Mesothelial cell of epicardium (in vitro differentiated cells): Measurements from ENCODE around the gene ADGRL3. TPM values are rescaled to one million over a fixed set of nuclear protein-coding genes. Genes with fewer than 3 reads are reported as not detected.

Source experiments
- DNase-seq, 2 experiments: peaks; one replicate each; pipeline ENCODE4 v3.0.0; 2021; ENCODE audit warnings: low spot score in 2 of 2; ENCODE audit not compliant: unreplicated experiment in 2 of 2
- H3K27ac Mint-ChIP-seq: 2 replicates; pipeline ENCODE4 v1.8.0; 2021; ENCODE audit warnings: mixed read lengths
- H3K27me3 Mint-ChIP-seq: 2 replicates; pipeline ENCODE4 v1.8.0; 2021; ENCODE audit warnings: low read depth, mixed read lengths
- H3K36me3 Mint-ChIP-seq: 2 replicates; pipeline ENCODE4 v1.8.0; 2021; ENCODE audit warnings: mixed read lengths
- H3K4me1 Mint-ChIP-seq: 2 replicates; pipeline ENCODE4 v1.8.0; 2021; ENCODE audit warnings: mixed read lengths
- H3K4me3 Mint-ChIP-seq: 2 replicates; pipeline ENCODE4 v1.8.0; 2021; ENCODE audit warnings: mild to moderate bottlenecking, moderate library complexity, mixed read lengths
- H3K9me3 Mint-ChIP-seq: 2 replicates; pipeline ENCODE4 v1.8.0; 2021; ENCODE audit warnings: mixed read lengths
- CTCF ChIP-seq: fragments of 200-600 bp; sonication (generic); IDR thresholded peaks from one replicate; pipeline ENCODE4 v1.5.0; 2021; ENCODE audit warnings: antibody characterized with exemption; ENCODE audit not compliant: unreplicated experiment
- total RNA-seq: library from RNA; stranded (reverse); gene quantifications from 3 replicates; pipeline ENCODE4 v1.2.1, GENCODE V29; 2021

The ADGRL3 gene
- total RNA-seq, 1 donor from 2014 or later, result 68.3 TPM

GRCh38 chr4:62075089-62075488, 875.0 kb downstream of the ADGRL3 start:
- peaks cover 4% of the 10 kb centered on the region for H3K9me3 Mint-ChIP-seq
- no peak overlapping the region for H3K27ac Mint-ChIP-seq
- no peaks in the 10 kb centered on the region for H3K27me3 Mint-ChIP-seq
- H3K4me3 Mint-ChIP-seq, result no peak overlapping the region
- H3K36me3 Mint-ChIP-seq, result peaks cover 12% of the 10 kb centered on the region
- no peak for DNase-seq
- TF ChIP-seq CTCF, result no peak
- H3K4me1 Mint-ChIP-seq, result peaks cover 6% of the 10 kb centered on the region

GRCh38 chr4:62075521-62075920, 875.4 kb downstream of the ADGRL3 start:
- H3K4me1 Mint-ChIP-seq, result peaks cover 6% of the 10 kb centered on the region
- peaks cover under 1% of the 10 kb centered on the region for H3K9me3 Mint-ChIP-seq
- H3K27ac Mint-ChIP-seq, result no peak overlapping the region
- TF ChIP-seq CTCF, result no peak
- no peak overlapping the region for H3K4me3 Mint-ChIP-seq
- DNase-seq, result no peak
- H3K36me3 Mint-ChIP-seq, result peaks cover 7% of the 10 kb centered on the region
- no peaks in the 10 kb centered on the region for H3K27me3 Mint-ChIP-seq

GRCh38 chr4:62077406-62077805, 877.3 kb downstream of the ADGRL3 start:
- peaks cover 4% of the 10 kb centered on the region for H3K4me1 Mint-ChIP-seq
- no peaks in the 10 kb centered on the region for H3K27me3 Mint-ChIP-seq
- no peak overlapping the region for H3K4me3 Mint-ChIP-seq
- H3K36me3 Mint-ChIP-seq, result no peaks in the 10 kb centered on the region
- H3K9me3 Mint-ChIP-seq, result no peaks in the 10 kb centered on the region
- no peak overlapping the region for H3K27ac Mint-ChIP-seq
- no peak for TF ChIP-seq CTCF
- DNase-seq, result no peak

- DNase-seq, result no peak
- TF ChIP-seq CTCF, result no peak
Observed at GRCh38 chr4:62080431-62080830, 880.3 kb downstream of the ADGRL3 start.

GRCh38 chr4:62087706-62088105, 887.6 kb downstream of the ADGRL3 start:
- Mint-ChIP-seq H3K4me1 (peaks cover 5% of the 10 kb centered on the region), H3K27me3 (no peaks in the 10 kb centered on the region), H3K4me3 (no peak overlapping the region), H3K9me3 (peaks cover 29% of the 10 kb centered on the region), H3K27ac (no peak overlapping the region), H3K36me3 (peaks cover 20% of the 10 kb centered on the region)
- no peak for TF ChIP-seq CTCF
- DNase-seq, result no peak

More at GRCh38 chr4:62080431-62080830, 880.3 kb downstream of the ADGRL3 start:
- Mint-ChIP-seq H3K4me3 (no peak overlapping the region), H3K4me1 (peaks cover 5% of the 10 kb centered on the region), H3K36me3 (no peaks in the 10 kb centered on the region), H3K27ac (no peak overlapping the region), H3K27me3 (no peaks in the 10 kb centered on the region), H3K9me3 (no peaks in the 10 kb centered on the region)

- Mint-ChIP-seq H3K4me3 (no peak overlapping the region), H3K27me3 (no peaks in the 10 kb centered on the region), H3K27ac (no peak overlapping the region)
Observed at GRCh38 chr4:62093735-62094134, 893.6 kb downstream of the ADGRL3 start.

More at GRCh38 chr4:62093735-62094134, 893.6 kb downstream of the ADGRL3 start:
- Mint-ChIP-seq H3K36me3 (peaks cover 26% of the 10 kb centered on the region), H3K9me3 (peaks cover 37% of the 10 kb centered on the region), H3K4me1 (no peaks in the 10 kb centered on the region)
- DNase-seq, result no peak
- TF ChIP-seq CTCF, result no peak
